Epithelial cell of prostate (primary cell): Measurements from ENCODE around the gene PIP5K1C.

ENCODE experiments used
- DNase-seq: peaks from one replicate; pipeline ENCODE4 v3.0.0-alpha.2; 2011; ENCODE audit warnings: low read depth, low spot score
- H3K27ac ChIP-seq: fragments of 450-650 bp; 2 replicates; pipeline ENCODE4 v1.5.1; 2017; ENCODE audit warnings: mild to moderate bottlenecking

Gene PIP5K1C

DNA sequence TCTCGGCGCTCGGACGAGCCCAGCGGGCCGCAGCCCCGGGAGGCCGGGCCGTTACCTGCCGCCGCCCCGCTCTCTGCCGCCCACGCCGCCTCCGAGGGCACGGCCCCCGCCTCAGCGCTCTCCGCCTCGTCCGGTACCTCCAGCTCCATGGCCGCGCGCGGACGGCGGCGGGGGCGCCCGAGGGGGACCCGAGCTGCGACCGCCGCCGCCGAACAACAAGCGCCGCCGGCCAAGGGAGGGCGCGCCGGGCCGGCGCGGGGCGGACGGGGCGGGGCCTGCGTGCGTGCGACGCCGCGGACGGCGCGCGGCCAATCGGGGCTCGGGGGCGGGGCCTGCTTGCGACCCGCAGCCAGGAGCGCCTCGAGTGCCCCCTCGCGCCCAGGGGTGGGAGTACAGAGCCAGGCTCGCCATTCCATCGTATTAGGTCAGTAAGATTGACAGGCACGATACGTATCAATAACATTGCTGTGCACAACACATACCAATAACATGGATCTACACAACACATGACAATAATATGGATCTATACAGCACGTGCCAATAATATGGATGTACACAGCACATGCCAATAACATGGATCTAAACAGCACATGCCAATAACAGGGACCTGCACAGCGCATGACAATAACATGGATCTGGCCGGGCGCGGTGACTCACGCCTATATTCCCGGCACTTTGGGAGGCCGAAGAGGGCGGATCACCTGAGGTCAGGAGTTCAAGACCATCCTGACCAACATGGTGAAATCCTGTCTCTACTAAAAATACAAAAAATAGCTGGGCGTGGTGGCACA lies at the start of gene PIP5K1C:
Gene PIP5K1C (minus strand): TSS at position 227 of the 791 bp plus-strand sequence. CDS start 78 bp downstream, at position 149.
- DNase-seq = no peak
- H3K27ac ChIP-seq = no peak within 1 kb of the TSS

- no peak overlapping the region for H3K27ac ChIP-seq
- DNase-seq = no peak
These were observed 48.7 kb upstream of the PIP5K1C start for GRCh38 chr19:3748965-3749364.

DNA sequence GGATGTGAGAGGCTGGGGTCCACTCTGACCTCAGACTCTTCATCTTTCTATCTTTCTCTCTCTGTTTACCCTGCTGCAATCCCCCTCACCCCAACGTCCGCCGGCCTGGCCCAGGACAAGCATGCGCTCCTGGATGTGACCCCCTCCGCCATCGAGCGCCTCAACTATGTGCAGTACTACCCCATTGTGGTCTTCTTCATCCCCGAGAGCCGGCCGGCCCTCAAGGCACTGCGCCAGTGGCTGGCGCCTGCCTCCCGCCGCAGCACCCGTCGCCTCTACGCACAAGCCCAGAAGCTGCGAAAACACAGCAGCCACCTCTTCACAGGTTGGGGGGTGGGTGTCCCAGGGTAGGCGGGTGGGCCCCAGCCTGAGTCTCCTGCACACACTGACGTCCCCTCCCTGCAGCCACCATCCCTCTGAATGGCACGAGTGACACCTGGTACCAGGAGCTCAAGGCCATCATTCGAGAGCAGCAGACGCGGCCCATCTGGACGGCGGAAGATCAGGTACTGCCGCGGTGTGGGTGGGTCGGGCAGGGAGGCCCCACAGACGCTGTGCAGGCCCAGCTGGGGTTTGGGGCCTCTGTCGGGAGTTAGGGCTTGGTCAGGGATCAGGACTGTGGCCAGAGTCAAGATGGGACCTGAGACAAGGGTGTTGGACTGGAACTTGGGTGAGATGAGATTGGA lies 46.2 kb upstream of the PIP5K1C start:
- DNase-seq = no peak
- no peak overlapping the region for H3K27ac ChIP-seq

GRCh38 chr19:3745363-3746045 lies 45.2 kb upstream of the PIP5K1C start:
- no peak overlapping the region for H3K27ac ChIP-seq
- no peak for DNase-seq

DNA sequence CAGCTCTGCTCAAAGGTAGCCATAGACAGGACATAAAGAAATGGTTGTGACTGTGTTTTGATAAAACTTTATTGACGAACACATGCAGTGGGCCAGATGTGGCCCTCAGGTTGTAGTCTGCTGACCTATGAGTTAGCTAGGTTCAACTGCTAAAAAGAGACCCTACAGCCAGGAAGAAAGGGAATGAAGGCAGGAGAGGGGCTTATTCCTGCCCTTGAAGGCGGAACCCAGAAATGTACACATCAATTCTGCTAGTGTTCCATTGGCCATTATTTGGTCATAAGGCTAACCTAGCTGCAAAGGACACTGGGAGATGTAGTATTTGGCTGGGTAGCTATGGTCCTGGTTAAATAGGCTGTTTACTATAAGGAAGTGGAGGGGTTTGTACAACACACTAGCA lies 43.2 kb upstream of the PIP5K1C start:
- H3K27ac ChIP-seq = no peak overlapping the region
- DNase-seq = no peak

- no peak for DNase-seq
- H3K27ac ChIP-seq = no peak overlapping the region
These were observed 40.2 kb upstream of the PIP5K1C start for GRCh38 chr19:3740431-3740830.

- H3K27ac ChIP-seq = no peak overlapping the region
- no peak for DNase-seq
These were observed 38.4 kb upstream of the PIP5K1C start for GRCh38 chr19:3738477-3739220.

DNA sequence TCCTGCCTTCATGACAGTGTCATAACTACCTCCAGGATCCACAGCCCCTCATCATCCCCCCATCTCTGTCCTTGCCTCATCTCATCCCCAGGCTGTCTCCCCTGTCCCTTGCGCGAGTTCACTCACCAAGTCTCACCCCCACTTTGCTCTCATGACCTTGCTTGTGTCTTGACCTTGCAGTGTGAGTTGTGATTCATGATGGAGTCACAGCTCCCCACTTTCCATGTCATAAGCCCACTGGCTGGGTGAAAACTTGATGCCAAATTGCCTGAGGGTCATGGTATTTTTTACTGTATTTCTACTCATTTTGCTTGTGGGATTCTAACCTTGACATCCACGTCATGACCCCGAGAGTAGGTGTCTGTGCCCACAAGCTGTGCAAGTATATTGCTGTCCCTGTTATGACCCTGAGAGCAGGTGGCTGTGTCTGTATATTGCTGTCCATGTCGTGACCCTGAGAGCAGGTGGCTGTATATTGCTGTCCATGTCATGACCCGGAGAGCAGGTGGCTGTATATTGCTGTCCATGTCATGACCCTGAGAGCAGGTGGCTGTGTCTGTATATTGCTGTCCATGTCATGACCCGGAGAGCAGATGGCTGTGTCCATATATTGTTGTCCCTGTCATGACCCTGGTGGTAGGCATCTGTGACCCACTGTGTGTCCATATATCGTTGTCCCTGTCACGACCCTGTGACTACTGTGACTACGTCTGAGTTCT lies 37.4 kb upstream of the PIP5K1C start:
- H3K27ac ChIP-seq = no peak overlapping the region
- DNase-seq = no peak

GRCh38 chr19:3736106-3736724 lies 35.9 kb upstream of the PIP5K1C start:
- no peak overlapping the region for H3K27ac ChIP-seq
- DNase-seq = no peak

DNA sequence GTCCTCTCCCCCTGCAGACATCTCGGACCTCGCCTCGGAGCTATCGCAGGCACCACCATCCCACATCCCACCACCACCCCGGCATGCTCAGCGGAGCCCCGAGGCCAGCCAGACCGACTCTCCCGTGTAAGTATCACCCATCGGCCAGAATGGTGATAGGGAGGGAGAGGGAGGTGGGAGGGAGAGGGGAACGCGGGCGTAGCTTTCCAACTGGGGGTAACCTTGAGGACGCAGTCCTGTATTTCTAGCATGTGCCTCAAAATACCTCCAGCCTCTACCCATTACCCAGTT lies 34.0 kb upstream of the PIP5K1C start:
- no peak overlapping the region for H3K27ac ChIP-seq
- no peak for DNase-seq

- no peak for DNase-seq
- H3K27ac ChIP-seq = no peak overlapping the region
These were observed 33.5 kb upstream of the PIP5K1C start for GRCh38 chr19:3733549-3734309.

GRCh38 chr19:3732108-3732507 lies 31.8 kb upstream of the PIP5K1C start:
- no peak overlapping the region for H3K27ac ChIP-seq
- no peak for DNase-seq

DNA sequence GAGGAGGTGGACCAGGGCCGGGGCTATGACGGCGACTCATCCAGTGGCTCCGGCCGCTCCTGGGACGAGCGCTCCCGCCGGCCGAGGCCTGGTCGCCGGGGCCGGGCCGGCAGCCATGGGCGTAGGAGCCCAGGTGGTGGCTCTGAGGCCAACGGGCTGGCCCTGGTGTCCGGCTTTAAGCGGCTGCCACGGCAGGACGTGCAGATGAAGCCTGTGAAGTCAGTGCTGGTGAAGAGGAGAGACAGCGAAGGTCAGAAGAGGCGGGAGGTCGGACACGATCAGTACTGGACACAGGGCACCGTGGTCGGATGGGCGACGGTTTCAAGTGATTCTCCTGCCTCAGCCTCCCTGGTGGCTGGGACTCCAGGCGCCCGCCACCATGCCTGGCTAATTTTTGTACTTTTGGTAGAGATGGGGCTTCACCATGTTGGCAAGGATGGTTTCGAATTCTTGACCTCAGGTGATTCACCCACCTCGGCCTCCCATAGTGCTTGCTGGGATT lies 30.2 kb upstream of the PIP5K1C start:
- no peak overlapping the region for H3K27ac ChIP-seq
- no peak for DNase-seq

GRCh38 chr19:3725640-3726310 lies 25.5 kb upstream of the PIP5K1C start:
- no peak overlapping the region for H3K27ac ChIP-seq
- DNase-seq = no peak

GRCh38 chr19:3725121-3725520 lies 24.9 kb upstream of the PIP5K1C start:
- DNase-seq = no peak
- no peak overlapping the region for H3K27ac ChIP-seq

GRCh38 chr19:3723883-3724282 lies 23.6 kb upstream of the PIP5K1C start:
- no peak overlapping the region for H3K27ac ChIP-seq
- DNase-seq = no peak

- DNase-seq = no peak
These were observed 22.8 kb upstream of the PIP5K1C start for GRCh38 chr19:3723110-3723488.

GRCh38 chr19:3722443-3723109 lies 22.3 kb upstream of the PIP5K1C start:
- no peak for DNase-seq
- no peak overlapping the region for H3K27ac ChIP-seq

More at GRCh38 chr19:3723110-3723488, 22.8 kb upstream of the PIP5K1C start:
- no peak overlapping the region for H3K27ac ChIP-seq
